ENCODE data around the gene CCNY. TPM values are rescaled to one million over a fixed set of nuclear protein-coding genes. Genes with fewer than 3 reads are reported as not detected.

The CCNY gene
- total and polyA plus RNA-seq, 2 of the 13 experiments (the other 11 are each of a cell fraction or from before 2014, with no cell fraction given) = 48.2 to 54.7 TPM

DNA sequence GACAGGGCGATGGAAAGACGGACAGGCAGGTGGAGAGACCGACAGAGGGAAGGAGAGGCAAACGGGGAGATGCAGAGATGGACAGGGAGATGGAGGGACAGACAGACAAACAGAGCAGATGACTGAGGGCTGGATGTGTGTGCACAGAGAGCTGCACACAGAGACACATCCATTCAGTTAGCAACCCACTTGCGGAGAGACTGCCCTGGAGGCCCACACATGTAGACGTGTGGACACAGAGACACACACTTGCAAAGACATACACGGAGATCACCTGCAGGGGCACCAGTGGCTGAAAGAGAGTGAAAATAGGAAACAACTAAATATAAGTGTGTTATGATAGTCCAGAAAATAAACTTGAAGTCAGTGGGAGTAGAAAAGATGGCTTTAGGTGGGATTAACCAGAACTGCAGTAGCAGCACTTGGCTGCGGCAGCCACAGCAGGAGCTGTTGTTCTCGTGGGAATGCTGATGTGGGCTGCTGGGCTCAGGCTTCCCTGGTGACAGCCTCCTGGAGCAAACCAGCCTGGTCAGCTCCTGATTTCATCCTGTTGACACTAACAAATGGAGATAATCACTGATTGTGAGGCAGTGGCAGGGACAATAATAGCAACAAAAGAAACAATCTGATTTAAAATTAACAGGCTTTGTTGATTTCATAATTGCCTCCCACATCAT, 134.1 kb downstream of the CCNY start:
- FAIRE-seq = no peak
- in situ Hi-C loops (cut with HindIII; ENCODE audit: extremely low pct_ligation_motif_present, low pct_unique_long_range_greater_than_20kb) (no loop called here), intact Hi-C loops (cut with micrococcal nuclease; ENCODE audit: unreplicated experiment) (loop anchor here (2.0 kb wide), 1 partner anchor 20 kb away; no protein-coding TSS in a partner anchor)
- H2AFZ ChIP-seq (ENCODE audit: low read length) = no peak overlapping the region
- H3K27ac ChIP-seq (ENCODE audit: extremely low read length, insufficient read depth, low read length) = no peak overlapping the region
- no peaks in the 10 kb centered on the region for H3K9me3 ChIP-seq (ENCODE audit: low read length)
- peaks cover 32% of the 10 kb centered on the region for H3K4me1 ChIP-seq (ENCODE audit: insufficient read depth, low read length)
- ChIA-PET POLR2A (no interaction called here), CTCF (ENCODE audit: low intra/inter-chr PET ratio, low total read pairs) (no interaction called here)
- DNase-seq (ENCODE audit: low spot score) = no peak
- H3K9ac ChIP-seq (ENCODE audit: insufficient read depth, low read depth, low read length) = no peak overlapping the region
- ATAC-seq = peak; percentile 45; the same call in 1 of the 3 replicates
- peaks cover 23% of the 10 kb centered on the region for H4K20me1 ChIP-seq (ENCODE audit: insufficient read depth, low read length)
- no TSS peak for BruUV-seq (replicated peaks)
- H3K4me2 ChIP-seq (ENCODE audit: low read depth, low read length) = no peak overlapping the region
- H3K27me3 ChIP-seq (ENCODE audit: control insufficient read depth in 1 of 2, insufficient read depth in 2 of 2, low read length in 2 of 2) = no peaks in the 10 kb centered on the region
- no peak for TF ChIP-seq KAT7 (CRISPR knock-in tag; IDR thresholded peaks at IDR 0.05; ENCODE audit: borderline replicate concordance)
- TF ChIP-seq ZNF737 (CRISPR knock-in tag; IDR thresholded peaks at IDR 0.05; ENCODE audit: borderline replicate concordance) = no peak
- TF ChIP-seq ZNF121 (CRISPR knock-in tag; IDR thresholded peaks at IDR 0.05) = no peak
- TF ChIP-seq, protein P1, sequence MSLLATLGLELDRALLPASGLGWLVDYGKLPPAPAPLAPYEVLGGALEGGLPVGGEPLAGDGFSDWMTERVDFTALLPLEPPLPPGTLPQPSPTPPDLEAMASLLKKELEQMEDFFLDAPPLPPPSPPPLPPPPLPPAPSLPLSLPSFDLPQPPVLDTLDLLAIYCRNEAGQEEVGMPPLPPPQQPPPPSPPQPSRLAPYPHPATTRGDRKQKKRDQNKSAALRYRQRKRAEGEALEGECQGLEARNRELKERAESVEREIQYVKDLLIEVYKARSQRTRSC (CRISPR knock-in tag; IDR thresholded peaks at IDR 0.05; ENCODE audit: low read depth) = no peak
- no peak for TF ChIP-seq ELF3 (CRISPR knock-in tag; IDR thresholded peaks at IDR 0.05)
- TF ChIP-seq ZNF253 (CRISPR knock-in tag; IDR thresholded peaks at IDR 0.05; ENCODE audit: borderline replicate concordance) = no peak
- WGBS (ENCODE audit: low lambda C conversion rate) = 93% methylated on average over 9 of the region's 9 CpGs
- no peaks in the 10 kb centered on the region; a peak in 1 of 5 replicates for H3K36me3 ChIP-seq (replicated peaks in 1 of 2; ENCODE audit: control insufficient read depth in 1 of 2, insufficient read depth in 2 of 2, low read length in 2 of 2)
- H3K79me2 ChIP-seq (ENCODE audit: insufficient read depth, low read length) = peaks cover 59% of the 10 kb centered on the region
- H3K4me3 ChIP-seq (replicated peaks in 1 of 3; ENCODE audit: insufficient read depth in 1 of 3, low read depth in 2 of 3, low read length in 3 of 3) = no peak overlapping the region

DNA sequence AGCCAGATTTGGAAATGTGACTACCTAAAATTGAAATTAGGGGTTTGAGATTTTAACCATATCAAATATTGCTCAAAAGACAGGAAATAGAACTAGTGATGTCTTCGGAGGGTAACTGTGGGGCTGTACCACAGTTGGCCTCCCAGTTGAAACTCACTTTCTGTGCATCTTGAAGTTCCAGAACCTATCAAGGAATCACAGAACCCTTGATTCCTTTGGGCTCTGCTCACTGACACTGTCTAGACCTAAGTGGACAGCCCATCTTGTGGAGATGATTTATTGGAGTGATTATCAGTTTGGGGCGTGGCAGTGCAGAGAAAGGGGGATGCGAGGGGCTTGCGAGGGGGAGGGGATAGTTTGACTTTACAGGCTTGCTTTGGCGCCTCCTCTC, 134.6 kb downstream of the CCNY start:
- Histone ChIP-seq H4K20me1 (ENCODE audit: insufficient read depth, low read length) (peaks cover 22% of the 10 kb centered on the region), H3K79me2 (ENCODE audit: insufficient read depth, low read length) (peaks cover 53% of the 10 kb centered on the region)
- no TSS peak for BruUV-seq (replicated peaks)
- TF ChIP-seq ZNF768 (CRISPR knock-in tag; IDR thresholded peaks at IDR 0.05) (no peak), ZNF674 (CRISPR knock-in tag; IDR thresholded peaks at IDR 0.05; ENCODE audit: low read depth) (no peak), SOX13 (IDR thresholded peaks at IDR 0.05) (no peak), SOX13 (CRISPR knock-in tag; conservative IDR thresholded peaks at IDR 0.05 in 1 of 2, IDR thresholded peaks at IDR 0.05 in 1 of 2) (no peak)
- TF ChIP-seq, protein P2, sequence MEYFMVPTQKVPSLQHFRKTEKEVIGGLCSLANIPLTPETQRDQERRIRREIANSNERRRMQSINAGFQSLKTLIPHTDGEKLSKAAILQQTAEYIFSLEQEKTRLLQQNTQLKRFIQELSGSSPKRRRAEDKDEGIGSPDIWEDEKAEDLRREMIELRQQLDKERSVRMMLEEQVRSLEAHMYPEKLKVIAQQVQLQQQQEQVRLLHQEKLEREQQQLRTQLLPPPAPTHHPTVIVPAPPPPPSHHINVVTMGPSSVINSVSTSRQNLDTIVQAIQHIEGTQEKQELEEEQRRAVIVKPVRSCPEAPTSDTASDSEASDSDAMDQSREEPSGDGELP (IDR thresholded peaks at IDR 0.05; ENCODE audit: borderline replicate concordance, low read depth) = no peak
- TF ChIP-seq, protein P3, sequence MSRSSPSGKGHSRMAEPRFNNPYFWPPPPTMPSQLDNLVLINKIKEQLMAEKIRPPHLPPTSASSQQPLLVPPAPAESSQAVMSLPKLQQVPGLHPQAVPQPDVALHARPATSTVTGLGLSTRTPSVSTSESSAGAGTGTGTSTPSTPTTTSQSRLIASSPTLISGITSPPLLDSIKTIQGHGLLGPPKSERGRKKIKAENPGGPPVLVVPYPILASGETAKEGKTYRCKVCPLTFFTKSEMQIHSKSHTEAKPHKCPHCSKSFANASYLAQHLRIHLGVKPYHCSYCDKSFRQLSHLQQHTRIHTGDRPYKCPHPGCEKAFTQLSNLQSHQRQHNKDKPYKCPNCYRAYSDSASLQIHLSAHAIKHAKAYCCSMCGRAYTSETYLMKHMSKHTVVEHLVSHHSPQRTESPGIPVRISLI (CRISPR knock-in tag; IDR thresholded peaks at IDR 0.05; ENCODE audit: borderline replicate concordance) = no peak
- TF ChIP-seq, protein P4, sequence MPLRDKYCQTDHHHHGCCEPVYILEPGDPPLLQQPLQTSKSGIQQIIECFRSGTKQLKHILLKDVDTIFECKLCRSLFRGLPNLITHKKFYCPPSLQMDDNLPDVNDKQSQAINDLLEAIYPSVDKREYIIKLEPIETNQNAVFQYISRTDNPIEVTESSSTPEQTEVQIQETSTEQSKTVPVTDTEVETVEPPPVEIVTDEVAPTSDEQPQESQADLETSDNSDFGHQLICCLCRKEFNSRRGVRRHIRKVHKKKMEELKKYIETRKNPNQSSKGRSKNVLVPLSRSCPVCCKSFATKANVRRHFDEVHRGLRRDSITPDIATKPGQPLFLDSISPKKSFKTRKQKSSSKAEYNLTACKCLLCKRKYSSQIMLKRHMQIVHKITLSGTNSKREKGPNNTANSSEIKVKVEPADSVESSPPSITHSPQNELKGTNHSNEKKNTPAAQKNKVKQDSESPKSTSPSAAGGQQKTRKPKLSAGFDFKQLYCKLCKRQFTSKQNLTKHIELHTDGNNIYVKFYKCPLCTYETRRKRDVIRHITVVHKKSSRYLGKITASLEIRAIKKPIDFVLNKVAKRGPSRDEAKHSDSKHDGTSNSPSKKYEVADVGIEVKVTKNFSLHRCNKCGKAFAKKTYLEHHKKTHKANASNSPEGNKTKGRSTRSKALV (CRISPR knock-in tag; IDR thresholded peaks at IDR 0.05) = no peak

More for the DNA sequence above, 134.6 kb downstream of the CCNY start:
- H3K27me3 ChIP-seq (ENCODE audit: control insufficient read depth in 1 of 2, insufficient read depth in 2 of 2, low read length in 2 of 2) = no peaks in the 10 kb centered on the region
- no peak overlapping the region for H2AFZ ChIP-seq (ENCODE audit: low read length)
- no peak overlapping the region for H3K9ac ChIP-seq (ENCODE audit: insufficient read depth, low read depth, low read length)
- no peak overlapping the region for H3K4me2 ChIP-seq (ENCODE audit: low read depth, low read length)
- ChIA-PET CTCF (ENCODE audit: low intra/inter-chr PET ratio, low total read pairs) (no interaction called here), POLR2A (no interaction called here)
- no peak for DNase-seq (ENCODE audit: low spot score)
- H3K9me3 ChIP-seq (ENCODE audit: low read length) = no peaks in the 10 kb centered on the region
- no peak overlapping the region for H3K4me3 ChIP-seq (replicated peaks in 1 of 3; ENCODE audit: insufficient read depth in 1 of 3, low read depth in 2 of 3, low read length in 3 of 3)
- no peak for ATAC-seq
- H3K36me3 ChIP-seq (replicated peaks in 1 of 2; ENCODE audit: control insufficient read depth in 1 of 2, insufficient read depth in 2 of 2, low read length in 2 of 2) = no peaks in the 10 kb centered on the region; a peak in 1 of 5 replicates
- 97% methylated on average over 5 of the region's 5 CpGs for WGBS (ENCODE audit: low lambda C conversion rate)
- no peak for FAIRE-seq
- intact Hi-C loops (cut with micrococcal nuclease; ENCODE audit: unreplicated experiment) (loop anchor here (2.0 kb wide), 1 partner anchor 20 kb away; no protein-coding TSS in a partner anchor), in situ Hi-C loops (cut with HindIII; ENCODE audit: extremely low pct_ligation_motif_present, low pct_unique_long_range_greater_than_20kb) (no loop called here)
- no peak overlapping the region for H3K27ac ChIP-seq (ENCODE audit: extremely low read length, insufficient read depth, low read length)
- H3K4me1 ChIP-seq (ENCODE audit: insufficient read depth, low read length) = peaks cover 26% of the 10 kb centered on the region

Measured in HepG2 (cell line).